Neural cell (in vitro differentiated cells): ENCODE measurements around the gene FCHO1. TPM values are rescaled to one million over a fixed set of nuclear protein-coding genes. Genes with fewer than 3 reads are reported as not detected.

ENCODE experiments used
- H2AFZ ChIP-seq: fragments of 200-600, 300-800 bp; sonication (generic), shearing (Covaris generic); 2 replicates; pipeline ENCODE4 v1.6.0; 2014; ENCODE audit warnings: low read depth, mild to moderate bottlenecking, antibody characterized with exemption, low read length, moderate library complexity
- H3F3A ChIP-seq: fragments of 200-600 bp; shearing (Covaris generic); 2 replicates; pipeline ENCODE4 v1.6.1; 2016; ENCODE audit warnings: mild to moderate bottlenecking, moderate library complexity, mixed read lengths, antibody characterized with exemption, low read length; ENCODE audit not compliant: insufficient read depth, poor library complexity, severe bottlenecking
- H3K27ac ChIP-seq: fragments of 200-600, 300-800 bp; sonication (generic), shearing (Covaris generic); 2 replicates; pipeline ENCODE4 v1.5.1; 2014; ENCODE audit warnings: mild to moderate bottlenecking, low read length, moderate library complexity
- H3K27me3 ChIP-seq: fragments of 300-800, 200-600 bp; sonication (generic), shearing (Covaris generic); 2 replicates; pipeline ENCODE4 v1.6.0; 2014; ENCODE audit warnings: mild to moderate bottlenecking, low read depth, low read length, moderate library complexity; ENCODE audit not compliant: insufficient read depth
- H3K36me3 ChIP-seq: fragments of 300-800, 200-600 bp; sonication (generic), shearing (Covaris generic); 2 replicates; pipeline ENCODE4 v1.5.1; 2014; ENCODE audit warnings: mild to moderate bottlenecking, antibody characterized with exemption, low read length, moderate library complexity; ENCODE audit not compliant: insufficient read depth
- H3K4me2 ChIP-seq: fragments of 300-800, 200-600 bp; sonication (generic), shearing (Covaris generic); 2 replicates; pipeline ENCODE4 v1.6.0; 2014; ENCODE audit warnings: mild to moderate bottlenecking, low read length
- H3K4me3 ChIP-seq: fragments of 300-800, 200-600 bp; sonication (generic), shearing (Covaris generic); 2 replicates; pipeline ENCODE4 v1.5.1; 2014; ENCODE audit warnings: mild to moderate bottlenecking, low read length, moderate library complexity
- H3K79me2 ChIP-seq: fragments of 200-600 bp; shearing (Covaris generic); replicated peaks from 2 replicates; pipeline ENCODE4 v1.6.0; 2014; ENCODE audit warnings: mild to moderate bottlenecking, low read length, moderate library complexity; ENCODE audit not compliant: insufficient read depth
- H3K9ac ChIP-seq: fragments of 300-800, 200-600 bp; sonication (generic), shearing (Covaris generic); 2 replicates; pipeline ENCODE4 v1.6.1; 2016; ENCODE audit warnings: mild to moderate bottlenecking, low read length, mixed read lengths
- H3K9me2 ChIP-seq: fragments of 200-600 bp; shearing (Covaris generic); 2 replicates; pipeline ENCODE4 v1.6.1; 2016; ENCODE audit warnings: mild to moderate bottlenecking, low read length, mixed read lengths; ENCODE audit not compliant: insufficient read depth
- H3K9me3 ChIP-seq: fragments of 200-600, 300-800 bp; sonication (generic), shearing (Covaris generic); 2 replicates; pipeline ENCODE4 v1.6.1; 2016; ENCODE audit warnings: mild to moderate bottlenecking, mixed run types, low read length, moderate library complexity, mixed read lengths
- H4K20me1 ChIP-seq: fragments of 200-600 bp; shearing (Covaris generic); 2 replicates; pipeline ENCODE4 v1.6.1; 2016; ENCODE audit warnings: mild to moderate bottlenecking, mixed run types; ENCODE audit not compliant: insufficient read depth
- CTCF ChIP-seq: fragments of 450-650 bp; IDR thresholded peaks from 2 replicates; pipeline ENCODE4 v1.5.1; 2014; ENCODE audit warnings: antibody characterized with exemption, mild to moderate bottlenecking, moderate library complexity; ENCODE audit not compliant: poor library complexity, severe bottlenecking
- EP300 ChIP-seq: fragments of 450-650 bp; conservative IDR thresholded peaks from 2 replicates; pipeline ENCODE4 v1.6.1; 2014; ENCODE audit warnings: antibody characterized with exemption, mild to moderate bottlenecking, moderate library complexity; ENCODE audit not compliant: poor library complexity, severe bottlenecking
- EZH2 ChIP-seq: fragments of 200-600, 300-800 bp; shearing (Covaris generic), sonication (generic); IDR thresholded peaks from 2 replicates; pipeline ENCODE4 v1.6.1; 2014; ENCODE audit warnings: antibody characterized with exemption, low read length, borderline replicate concordance, mild to moderate bottlenecking; ENCODE audit not compliant: insufficient read depth, poor library complexity, severe bottlenecking
- MXI1 ChIP-seq: fragments of 450-650 bp; conservative IDR thresholded peaks from 2 replicates; pipeline ENCODE4 v1.6.1; 2014; ENCODE audit warnings: antibody characterized with exemption, mild to moderate bottlenecking; ENCODE audit not compliant: poor library complexity, severe bottlenecking
- POLR2AphosphoS5 ChIP-seq: IDR thresholded peaks from 2 replicates; pipeline ENCODE4 v1.6.1; 2012
- RAD21 ChIP-seq: fragments of 450-650 bp; conservative IDR thresholded peaks from 2 replicates; pipeline ENCODE4 v1.6.1; 2014; ENCODE audit warnings: antibody characterized with exemption, mild to moderate bottlenecking, moderate library complexity
- REST ChIP-seq: IDR thresholded peaks from 2 replicates; pipeline ENCODE4 v1.6.1; 2012; ENCODE audit warnings: borderline replicate concordance
- SMC3 ChIP-seq: fragments of 450-650 bp; conservative IDR thresholded peaks from 2 replicates; pipeline ENCODE4 v1.6.1; 2014; ENCODE audit warnings: antibody characterized with exemption, mild to moderate bottlenecking, moderate library complexity; ENCODE audit not compliant: poor library complexity
- TAF1 ChIP-seq: IDR thresholded peaks from 2 replicates; pipeline ENCODE4 v1.6.1; 2012; ENCODE audit warnings: low read depth
- polyA plus RNA-seq: library from polyadenylated mRNA; depleted of rRNA; stranded (reverse); fragments of >200 nt; gene quantifications from 2 replicates; pipeline ENCODE4 v1.2.3, GENCODE V29; 2014

Gene FCHO1
- polyA plus RNA-seq, 1 donor from 2014 or later: 39.7 TPM

GRCh38 chr19:17802137-17802858 lies 51.0 kb downstream of the FCHO1 start:
- Histone ChIP-seq H3K9me2 (no peaks in the 10 kb centered on the region), H2AFZ (no peak overlapping the region), H3K79me2 (no peaks in the 10 kb centered on the region), H4K20me1 (no peaks in the 10 kb centered on the region), H3K4me2 (no peak overlapping the region), H3K9me3 (no peaks in the 10 kb centered on the region), H3K27ac (no peak overlapping the region), H3K4me3 (no peak overlapping the region), H3K27me3 (no peaks in the 10 kb centered on the region), H3F3A (no peaks in the 10 kb centered on the region), H3K36me3 (no peaks in the 10 kb centered on the region), H3K9ac (no peak overlapping the region)
- no peak for TF ChIP-seq EZH2

- Histone ChIP-seq H3K9me3 (no peaks in the 10 kb centered on the region), H3K27ac (no peak overlapping the region), H3F3A (no peaks in the 10 kb centered on the region), H4K20me1 (no peaks in the 10 kb centered on the region), H3K9me2 (no peaks in the 10 kb centered on the region), H3K36me3 (no peaks in the 10 kb centered on the region), H3K9ac (no peak overlapping the region), H3K79me2 (no peaks in the 10 kb centered on the region), H3K27me3 (no peaks in the 10 kb centered on the region), H3K4me3 (no peak overlapping the region), H3K4me2 (no peak overlapping the region), H2AFZ (no peak overlapping the region)
- TF ChIP-seq CTCF (no peak), MXI1 (no peak), EZH2 (no peak), TAF1 (no peak), REST (no peak), EP300 (no peak), RAD21 (no peak), POLR2AphosphoS5 (no peak), SMC3 (no peak)
Measured at GRCh38 chr19:17803264-17803896, 52.1 kb downstream of the FCHO1 start.
